ENCODE results near the gene C1QL1. TPM values are rescaled to one million over a fixed set of nuclear protein-coding genes. Genes with fewer than 3 reads are reported as not detected.

Gene C1QL1
- total RNA-seq, 2 donors from 2014 or later: 0.58 to 3.1 TPM

DNA sequence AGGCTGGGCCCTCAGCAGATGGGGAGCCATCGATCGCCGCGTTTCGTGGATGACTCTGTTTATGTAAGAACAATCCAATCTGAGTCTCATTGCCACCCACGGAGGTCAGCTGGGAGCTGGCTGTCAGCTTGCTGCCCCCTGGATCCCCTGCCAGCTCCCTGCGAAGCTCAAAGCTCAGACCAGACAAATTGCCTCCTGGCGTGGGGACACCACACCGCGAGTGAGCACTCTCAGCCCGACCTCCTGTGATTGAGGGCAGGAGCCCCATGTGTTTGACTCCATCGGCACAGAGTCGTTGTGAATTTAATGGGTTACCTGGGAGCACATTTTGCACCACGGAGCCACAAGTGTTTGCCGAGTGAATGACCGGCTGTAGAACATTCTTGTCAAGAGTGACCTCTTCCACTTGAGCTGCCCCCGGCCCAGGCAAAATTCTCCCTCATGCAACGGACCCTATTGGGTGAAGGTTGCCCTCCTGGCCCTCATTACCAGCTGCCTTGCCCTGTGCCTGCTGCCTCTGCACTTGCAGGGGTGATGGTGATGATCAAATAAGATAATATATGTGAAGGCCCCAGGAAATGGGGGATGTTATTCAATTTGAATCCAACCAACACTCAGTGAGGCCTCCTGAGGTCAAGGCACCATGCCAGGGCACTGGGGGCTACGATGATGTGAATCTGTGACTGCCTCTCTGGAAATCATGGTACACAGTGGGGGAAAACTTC lies 45.2 kb downstream of the C1QL1 start:
- ATAC-seq: no peak
- intact Hi-C loops (cut with DNase I, micrococcal nuclease): loop anchor here in 1 of 2 donors (10.0 kb wide), 1 partner anchor 92 kb away; no protein-coding TSS in a partner anchor
- DNase-seq: peak in 1 of 2 donors; percentile 18

GRCh38 chr17:44922136-44922535 lies 46.0 kb downstream of the C1QL1 start:
- no peak for ATAC-seq
- intact Hi-C loops (cut with DNase I, micrococcal nuclease): loop anchor here in 1 of 2 donors (10.0 kb wide), 1 partner anchor 93 kb away; no protein-coding TSS in a partner anchor
- DNase-seq: no peak

- peak in 1 of 2 donors; percentile 9 for DNase-seq
- ATAC-seq: no peak
- intact Hi-C loops (cut with DNase I, micrococcal nuclease): loop anchor here (2.0 to 10.0 kb wide), 2 partner anchors 93 to 101 kb away; no protein-coding TSS in a partner anchor
These were observed 46.8 kb downstream of the C1QL1 start for GRCh38 chr17:44921122-44921882.

DNA sequence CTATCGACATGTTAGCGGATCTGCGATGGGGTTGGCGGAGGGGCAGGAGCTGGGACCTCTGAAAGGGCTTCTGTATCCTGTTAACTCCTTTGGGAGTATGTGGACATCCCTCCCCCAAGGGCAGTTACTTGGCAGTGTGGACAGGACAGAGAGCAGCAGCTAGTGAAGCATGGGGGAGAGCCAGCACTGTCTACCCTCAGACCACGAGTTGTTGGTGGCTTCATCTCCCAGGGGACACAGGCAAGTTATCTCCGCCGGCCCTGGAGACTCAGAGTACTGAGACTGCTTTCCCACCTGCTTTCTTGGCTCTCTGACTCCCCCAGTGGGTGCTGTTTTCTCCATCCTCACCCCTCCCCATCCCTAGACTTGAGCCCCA lies 47.5 kb downstream of the C1QL1 start:
- peak in 1 of 2 donors; percentile 20 for DNase-seq
- intact Hi-C loops (cut with DNase I, micrococcal nuclease): loop anchor here (2.0 to 10.0 kb wide), 2 partner anchors 94 to 102 kb away; no protein-coding TSS in a partner anchor
- ATAC-seq: no peak

DNA sequence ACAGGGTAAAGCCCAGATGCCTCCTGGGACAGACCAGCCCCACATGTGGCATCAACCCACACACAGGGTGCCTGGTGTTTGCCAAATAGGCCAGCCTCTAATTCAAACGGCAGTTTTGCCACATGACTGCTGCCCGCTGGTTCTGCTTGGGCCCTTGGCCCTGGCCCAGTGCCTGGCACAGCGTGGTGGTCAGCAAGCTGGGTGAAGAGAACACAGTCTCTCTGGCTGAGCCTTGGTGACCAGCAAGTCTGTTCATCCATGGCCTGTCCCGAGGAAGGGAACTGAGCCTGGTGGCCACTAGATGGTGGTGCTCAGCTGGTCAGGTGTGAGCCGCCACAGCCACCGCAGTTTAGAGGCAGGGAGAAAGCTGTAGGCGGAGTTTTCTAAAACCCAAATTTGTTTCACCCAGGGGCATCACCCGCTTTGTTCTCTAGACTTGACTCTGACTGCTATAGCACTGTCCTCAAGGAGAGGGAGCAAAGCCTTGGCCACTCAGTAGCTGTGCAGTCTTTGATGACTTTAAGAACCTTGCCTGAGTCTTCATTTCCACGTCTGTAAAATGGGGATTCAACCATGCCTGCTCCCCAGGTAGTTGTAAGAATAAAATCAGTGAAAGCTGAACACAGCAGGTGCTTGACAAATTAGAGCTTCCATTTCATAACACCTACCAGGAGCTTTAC lies 48.1 kb downstream of the C1QL1 start:
- intact Hi-C loops (cut with DNase I, micrococcal nuclease): loop anchor here (2.0 to 10.0 kb wide), 3 partner anchors 95 to 185 kb away; no protein-coding TSS in a partner anchor
- ATAC-seq: peak; percentile 97
- peak; percentile 69 to 78 for DNase-seq

GRCh38 chr17:44919411-44919810 lies 48.7 kb downstream of the C1QL1 start:
- intact Hi-C loops (cut with DNase I, micrococcal nuclease): loop anchor here in 1 of 2 donors (10.0 kb wide), 1 partner anchor 185 kb away; no protein-coding TSS in a partner anchor

GRCh38 chr17:44918006-44918405 lies 50.1 kb downstream of the C1QL1 start:
- ATAC-seq (no peak), DNase-seq (no peak)
- intact Hi-C loops (cut with DNase I, micrococcal nuclease): loop anchor here in 1 of 2 donors (10.0 kb wide), 1 partner anchor 187 kb away; no protein-coding TSS in a partner anchor

More at GRCh38 chr17:44919411-44919810, 48.7 kb downstream of the C1QL1 start:
- DNase-seq: no peak
- ATAC-seq: no peak

- peak in 1 of 2 donors; percentile 14 for DNase-seq
- intact Hi-C loops (cut with DNase I, micrococcal nuclease): loop anchor here in 1 of 2 donors (10.0 kb wide), 1 partner anchor 187 kb away; no protein-coding TSS in a partner anchor
These were observed 50.6 kb downstream of the C1QL1 start for GRCh38 chr17:44917456-44917855.

GRCh38 chr17:44916781-44917241 lies 51.3 kb downstream of the C1QL1 start:
- DNase-seq (peak in 1 of 2 donors; percentile 32), ATAC-seq (no peak)
- intact Hi-C loops (cut with DNase I, micrococcal nuclease): loop anchor here in 1 of 2 donors (10.0 kb wide), 1 partner anchor 188 kb away; no protein-coding TSS in a partner anchor

More at GRCh38 chr17:44917456-44917855, 50.6 kb downstream of the C1QL1 start:
- no peak for ATAC-seq

- ATAC-seq: no peak
- intact Hi-C loops (cut with DNase I, micrococcal nuclease): loop anchor here in 1 of 2 donors (10.0 kb wide), 1 partner anchor 189 kb away; no protein-coding TSS in a partner anchor
These were observed 52.0 kb downstream of the C1QL1 start for GRCh38 chr17:44915862-44916780.

DNA sequence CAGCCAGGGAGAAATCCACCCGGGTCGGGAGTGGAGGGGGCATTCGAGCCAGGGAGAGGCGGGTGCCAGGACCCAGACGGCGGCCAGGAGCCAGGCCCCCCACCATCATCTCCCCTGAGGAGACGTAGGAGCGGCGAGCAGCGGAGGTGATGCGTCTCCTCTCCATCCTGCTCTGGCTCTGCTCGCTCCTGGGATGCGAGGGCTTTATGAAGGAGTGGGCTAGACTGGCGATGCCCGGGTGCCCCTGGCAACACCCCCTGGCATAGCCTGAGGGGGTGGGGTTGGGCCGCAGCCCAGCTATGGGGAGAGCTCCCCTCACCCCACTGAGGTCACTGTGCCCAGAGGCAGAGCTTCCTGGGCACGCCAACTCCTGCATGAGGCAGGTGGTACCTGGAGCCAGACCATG lies 52.8 kb downstream of the C1QL1 start, which contains the start of gene GFAP:
TSS of gene GFAP (minus strand) at position 180 of the 406 bp plus-strand sequence. CDS start at position 166, 14 bp downstream.
- intact Hi-C loops (cut with DNase I, micrococcal nuclease): loop anchor here in 1 of 2 donors (10.0 kb wide), 1 partner anchor 189 kb away; no protein-coding TSS in a partner anchor
- DNase-seq (no peak), ATAC-seq (no peak)

More at GRCh38 chr17:44915862-44916780, 52.0 kb downstream of the C1QL1 start:
- DNase-seq: peak in 1 of 2 donors; percentile 20

- ATAC-seq: no peak
- peak in 1 of 2 donors; percentile 24 for DNase-seq
- intact Hi-C loops (cut with DNase I, micrococcal nuclease): loop anchor here in 1 of 2 donors (10.0 kb wide), 1 partner anchor 190 kb away; no protein-coding TSS in a partner anchor
These were observed 53.3 kb downstream of the C1QL1 start for GRCh38 chr17:44914698-44915271.

GRCh38 chr17:44914148-44914547 lies 54.0 kb downstream of the C1QL1 start:
- ATAC-seq (no peak), DNase-seq (no peak)
- intact Hi-C loops (cut with DNase I, micrococcal nuclease): loop anchor here in 1 of 2 donors (10.0 kb wide), 1 partner anchor 191 kb away; no protein-coding TSS in a partner anchor

GRCh38 chr17:44913676-44914075 lies 54.4 kb downstream of the C1QL1 start:
- peak in 1 of 2 donors; percentile 11 for DNase-seq
- ATAC-seq: no peak
- intact Hi-C loops (cut with DNase I, micrococcal nuclease): loop anchor here in 1 of 2 donors (10.0 kb wide), 1 partner anchor 191 kb away; no protein-coding TSS in a partner anchor

DNA sequence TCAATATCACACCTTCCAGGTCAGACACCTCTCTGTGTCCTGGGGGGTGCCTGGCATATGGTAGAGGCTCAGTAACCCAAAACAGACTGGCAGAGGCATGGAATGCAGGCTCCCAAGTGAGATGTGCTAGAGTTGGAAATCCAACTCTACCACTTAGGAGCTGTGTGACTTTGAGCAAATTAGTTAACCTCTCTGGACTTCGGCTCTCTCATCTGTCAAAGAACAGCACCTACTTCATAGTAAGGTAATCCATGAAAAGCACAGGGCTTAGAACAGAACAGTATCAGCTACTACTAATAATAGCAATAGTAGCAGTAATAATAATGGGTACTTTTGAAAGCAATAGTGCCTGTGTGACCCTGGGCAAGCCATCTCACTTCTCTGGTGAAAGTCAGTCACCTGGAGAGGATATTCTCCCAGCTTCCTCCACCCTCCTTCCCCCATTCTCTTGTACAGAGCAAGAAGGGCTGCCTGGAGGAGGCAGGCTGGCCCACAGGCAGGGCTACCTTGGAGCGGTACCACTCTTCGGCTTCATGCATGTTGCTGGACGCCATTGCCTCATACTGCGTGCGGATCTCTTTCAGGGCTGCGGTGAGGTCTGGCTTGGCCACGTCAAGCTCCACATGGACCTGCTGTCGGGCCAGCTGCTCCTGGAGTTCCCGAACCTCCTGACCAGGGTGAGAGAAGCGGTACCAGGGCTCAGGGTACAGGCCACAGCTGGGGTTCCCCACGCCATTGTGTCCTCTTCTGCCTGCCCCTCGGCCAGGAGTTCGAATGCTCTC lies 55.1 kb downstream of the C1QL1 start:
- intact Hi-C loops (cut with DNase I, micrococcal nuclease): loop anchor here in 1 of 2 donors (10.0 kb wide), 1 partner anchor 192 kb away; no protein-coding TSS in a partner anchor
- ATAC-seq (no peak), DNase-seq (no peak)
